Measurements from ENCODE around the gene GNAT2. TPM values are rescaled to one million over a fixed set of nuclear protein-coding genes. Genes with fewer than 3 reads are reported as not detected.

Gene GNAT2
- total RNA-seq, 2 donors from 2014 or later, result not detected

GRCh38 chr1:109637446-109637845, 18.0 kb upstream of the GNAT2 start:
- H3K27me3 Mint-ChIP-seq, result no peaks in the 10 kb centered on the region
- no peak overlapping the region for H3K4me3 Mint-ChIP-seq
- ATAC-seq (no peak), DNase-seq (no peak)
- H3K9me3 ChIP-seq (ENCODE audit: control insufficient read depth, low read length, poor library complexity, severe bottlenecking), result no peaks in the 10 kb centered on the region
- H3K4me1 Mint-ChIP-seq, result peaks cover 17% of the 10 kb centered on the region
- no peak overlapping the region for H3K27ac Mint-ChIP-seq
- H3K36me3 Mint-ChIP-seq (ENCODE audit: low read depth), result no peaks in the 10 kb centered on the region

DNA sequence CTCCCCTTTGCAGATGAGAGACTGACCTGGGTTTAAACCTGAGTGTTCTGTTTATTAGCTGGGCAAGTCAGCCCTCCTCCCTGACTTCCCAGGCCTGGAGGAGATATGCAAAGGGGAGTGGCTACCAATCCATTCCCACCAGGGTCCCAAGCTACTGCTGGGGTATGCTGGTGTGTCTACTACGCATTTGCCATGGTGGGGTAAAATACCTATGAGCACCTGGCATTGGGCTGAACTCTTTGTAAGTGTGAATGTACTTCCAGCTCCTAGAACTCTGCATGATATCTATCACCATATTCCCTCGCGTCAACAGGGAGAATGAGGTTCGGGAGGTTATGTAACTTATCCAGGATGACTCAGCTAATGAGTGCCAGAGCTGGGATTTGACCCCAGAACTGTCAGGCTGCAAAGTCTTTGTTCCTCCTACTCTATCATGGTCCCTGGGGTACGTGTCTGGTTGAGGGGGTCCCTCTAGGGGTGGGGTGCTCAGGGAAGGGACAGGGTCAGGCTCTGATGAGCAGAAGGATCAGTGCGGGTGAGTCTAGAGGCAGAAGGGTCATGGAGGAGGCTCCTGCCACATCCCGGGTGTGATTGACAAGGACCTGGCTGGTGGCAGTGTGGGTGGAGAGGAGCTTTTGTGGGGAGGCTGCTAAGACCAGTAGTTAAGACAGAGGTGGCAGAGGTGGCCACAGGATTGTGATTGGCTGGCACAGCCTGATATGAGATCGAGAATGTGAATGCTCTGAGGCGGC, 17.0 kb upstream of the GNAT2 start:
- ATAC-seq (no peak), DNase-seq (no peak)
- no peak overlapping the region for H3K4me3 Mint-ChIP-seq
- H3K27ac Mint-ChIP-seq, result no peak overlapping the region
- no peaks in the 10 kb centered on the region for H3K9me3 ChIP-seq (ENCODE audit: control insufficient read depth, low read length, poor library complexity, severe bottlenecking)
- H3K36me3 Mint-ChIP-seq (ENCODE audit: low read depth), result no peaks in the 10 kb centered on the region
- H3K4me1 Mint-ChIP-seq, result peaks cover 20% of the 10 kb centered on the region
- no peaks in the 10 kb centered on the region for H3K27me3 Mint-ChIP-seq

- Mint-ChIP-seq H3K27me3 (no peaks in the 10 kb centered on the region), H3K4me1 (peaks cover 20% of the 10 kb centered on the region), H3K4me3 (no peak overlapping the region), H3K27ac (peak overlapping the region; percentile 70), H3K36me3 (ENCODE audit: low read depth) (peaks cover 2% of the 10 kb centered on the region)
- H3K9me3 ChIP-seq (ENCODE audit: control insufficient read depth, low read length, poor library complexity, severe bottlenecking), result no peaks in the 10 kb centered on the region
- no peak for DNase-seq
- no peak for ATAC-seq
Measured at GRCh38 chr1:109635862-109636200, 16.4 kb upstream of the GNAT2 start.

- ATAC-seq (peak; percentile 68), DNase-seq (no peak)
- H3K4me3 Mint-ChIP-seq, result peak overlapping the region; percentile 36
Measured at GRCh38 chr1:109634771-109635750, 15.6 kb upstream of the GNAT2 start.

GRCh38 chr1:109634292-109634691, 14.9 kb upstream of the GNAT2 start:
- H3K9me3 ChIP-seq (ENCODE audit: control insufficient read depth, low read length, poor library complexity, severe bottlenecking), result no peaks in the 10 kb centered on the region
- H3K36me3 Mint-ChIP-seq (ENCODE audit: low read depth), result peaks cover 4% of the 10 kb centered on the region
- DNase-seq, result no peak
- peak; percentile 3 for ATAC-seq
- peak overlapping the region; percentile 21 for H3K4me3 Mint-ChIP-seq
- no peaks in the 10 kb centered on the region for H3K27me3 Mint-ChIP-seq
- H3K4me1 Mint-ChIP-seq, result peaks cover 16% of the 10 kb centered on the region
- peak overlapping the region; percentile 70 for H3K27ac Mint-ChIP-seq

More at GRCh38 chr1:109634771-109635750, 15.6 kb upstream of the GNAT2 start:
- Mint-ChIP-seq H3K27ac (peak overlapping the region; percentile 70), H3K4me1 (peaks cover 17% of the 10 kb centered on the region), H3K27me3 (no peaks in the 10 kb centered on the region), H3K36me3 (ENCODE audit: low read depth) (peaks cover 2% of the 10 kb centered on the region)
- H3K9me3 ChIP-seq (ENCODE audit: control insufficient read depth, low read length, poor library complexity, severe bottlenecking), result no peaks in the 10 kb centered on the region

- no peak for DNase-seq
- H3K9me3 ChIP-seq (ENCODE audit: control insufficient read depth, low read length, poor library complexity, severe bottlenecking), result no peaks in the 10 kb centered on the region
- H3K4me3 Mint-ChIP-seq, result no peak overlapping the region
- H3K4me1 Mint-ChIP-seq, result peaks cover 16% of the 10 kb centered on the region
- ATAC-seq, result no peak
- peaks cover 6% of the 10 kb centered on the region for H3K36me3 Mint-ChIP-seq (ENCODE audit: low read depth)
- H3K27me3 Mint-ChIP-seq, result no peaks in the 10 kb centered on the region
- no peak overlapping the region for H3K27ac Mint-ChIP-seq
Measured at GRCh38 chr1:109632671-109633346, 13.4 kb upstream of the GNAT2 start.

- Mint-ChIP-seq H3K27ac (peak overlapping the region; percentile 63), H3K4me1 (peaks cover 17% of the 10 kb centered on the region), H3K36me3 (ENCODE audit: low read depth) (peaks cover 6% of the 10 kb centered on the region), H3K4me3 (no peak overlapping the region), H3K27me3 (no peaks in the 10 kb centered on the region)
- no peak for DNase-seq
- H3K9me3 ChIP-seq (ENCODE audit: control insufficient read depth, low read length, poor library complexity, severe bottlenecking), result no peaks in the 10 kb centered on the region
- no peak for ATAC-seq
Measured at GRCh38 chr1:109631513-109632505, 12.4 kb upstream of the GNAT2 start.

DNA sequence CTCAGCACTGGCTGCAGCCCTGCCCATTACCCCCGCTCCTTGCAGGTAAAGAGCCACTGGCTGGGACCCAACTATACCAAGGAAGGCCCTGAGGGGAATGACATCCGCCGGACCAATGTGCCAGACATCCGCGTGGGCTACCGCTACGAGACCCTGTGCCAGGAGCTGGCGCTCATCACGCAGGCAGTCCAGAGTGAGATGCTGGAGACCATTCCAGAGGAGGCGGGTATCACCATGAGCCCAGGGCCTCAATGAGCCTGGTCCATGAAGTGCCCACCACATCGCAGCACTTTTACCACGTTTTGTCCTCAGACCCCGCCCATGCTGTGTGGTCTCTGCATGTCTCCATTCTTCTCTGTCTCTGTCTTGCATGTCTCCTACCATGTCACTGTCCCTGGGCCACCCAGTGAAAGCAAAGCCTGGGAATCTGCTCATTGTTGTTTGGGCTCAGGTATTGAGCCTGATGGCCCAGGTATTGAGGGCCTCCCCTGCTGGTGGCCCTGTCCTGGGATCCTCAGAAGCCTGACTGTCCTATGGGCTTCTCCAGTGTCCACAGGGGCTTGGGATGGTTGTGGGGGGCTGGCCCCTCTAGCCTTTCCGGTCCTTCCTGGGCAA, 11.6 kb upstream of the GNAT2 start:
- no peak for DNase-seq
- ATAC-seq, result no peak
- peaks cover 18% of the 10 kb centered on the region for H3K4me1 Mint-ChIP-seq
- H3K4me3 Mint-ChIP-seq, result no peak overlapping the region
- H3K27ac Mint-ChIP-seq, result peak overlapping the region; percentile 63
- H3K36me3 Mint-ChIP-seq (ENCODE audit: low read depth), result peaks cover 6% of the 10 kb centered on the region
- H3K9me3 ChIP-seq (ENCODE audit: control insufficient read depth, low read length, poor library complexity, severe bottlenecking), result no peaks in the 10 kb centered on the region
- no peaks in the 10 kb centered on the region for H3K27me3 Mint-ChIP-seq

DNA sequence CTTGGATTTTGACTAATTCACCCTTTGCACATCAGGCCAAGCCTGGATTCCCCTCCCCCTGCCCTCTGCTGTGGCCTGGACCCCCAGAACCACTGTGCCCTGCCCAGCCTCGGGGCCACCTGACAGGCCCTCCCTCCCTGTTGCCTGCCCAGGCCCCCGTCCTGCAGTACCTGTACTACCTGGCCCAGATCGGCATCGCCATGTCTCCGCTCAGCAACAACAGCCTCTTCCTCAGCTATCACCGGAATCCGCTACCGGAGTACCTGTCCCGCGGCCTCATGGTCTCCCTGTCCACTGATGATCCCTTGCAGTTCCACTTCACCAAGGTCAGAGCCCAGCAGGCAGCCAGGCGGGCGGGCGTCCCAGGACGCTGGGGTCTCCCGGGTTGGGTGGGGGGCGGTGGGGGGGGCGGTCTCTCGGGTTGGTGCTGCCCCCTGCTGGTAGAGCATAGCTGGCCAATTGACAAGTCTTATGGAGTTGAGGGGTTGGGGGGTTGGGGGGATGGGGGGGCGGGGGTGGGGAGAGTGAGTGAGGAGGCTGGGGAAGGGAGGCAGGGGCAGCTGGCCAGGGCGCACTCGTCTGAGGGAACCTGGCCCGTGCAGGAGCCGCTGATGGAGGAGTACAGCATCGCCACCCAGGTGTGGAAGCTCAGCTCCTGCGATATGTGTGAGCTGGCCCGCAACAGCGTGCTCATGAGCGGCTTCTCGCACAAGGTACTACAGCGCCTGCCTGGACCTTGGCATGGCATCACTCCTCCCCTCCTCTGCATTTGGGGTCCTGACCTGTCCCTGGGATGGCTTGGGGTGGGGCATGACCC, 10.9 kb upstream of the GNAT2 start:
- Mint-ChIP-seq H3K4me1 (peaks cover 23% of the 10 kb centered on the region), H3K27ac (peak overlapping the region; percentile 85), H3K36me3 (ENCODE audit: low read depth) (peaks cover 6% of the 10 kb centered on the region), H3K27me3 (no peaks in the 10 kb centered on the region), H3K4me3 (no peak overlapping the region)
- no peaks in the 10 kb centered on the region for H3K9me3 ChIP-seq (ENCODE audit: control insufficient read depth, low read length, poor library complexity, severe bottlenecking)
- ATAC-seq, result no peak
- DNase-seq, result no peak

DNA sequence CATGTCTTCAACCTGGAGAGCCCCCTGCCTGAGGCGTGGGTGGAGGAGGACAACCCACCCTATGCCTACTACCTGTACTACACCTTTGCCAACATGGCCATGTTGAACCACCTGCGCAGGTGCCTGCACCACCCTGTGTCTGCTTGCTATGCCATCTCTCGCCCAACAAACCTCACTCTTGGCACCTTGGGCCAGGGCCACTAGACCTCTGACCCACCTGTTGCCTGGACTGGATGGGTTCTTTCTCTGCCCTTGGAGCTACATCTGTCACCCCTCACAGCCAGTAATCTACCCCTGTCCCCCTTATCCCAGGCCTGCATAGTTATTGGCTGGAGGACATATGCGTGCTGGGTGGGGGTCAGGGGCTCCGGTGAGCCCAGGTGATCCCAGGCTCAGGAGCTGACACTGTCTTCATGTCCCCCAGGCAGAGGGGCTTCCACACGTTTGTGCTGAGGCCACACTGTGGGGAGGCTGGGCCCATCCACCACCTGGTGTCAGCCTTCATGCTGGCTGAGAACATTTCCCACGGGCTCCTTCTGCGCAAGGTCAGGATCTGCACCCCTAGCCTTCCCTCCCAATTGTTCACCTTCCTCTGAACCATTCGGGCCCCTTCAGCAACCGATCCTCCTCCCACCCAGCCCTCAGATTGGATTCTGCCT, 10.1 kb upstream of the GNAT2 start:
- Mint-ChIP-seq H3K36me3 (ENCODE audit: low read depth) (peaks cover 6% of the 10 kb centered on the region), H3K4me1 (peaks cover 21% of the 10 kb centered on the region), H3K4me3 (peak overlapping the region; percentile 7), H3K27me3 (no peaks in the 10 kb centered on the region), H3K27ac (peak overlapping the region; percentile 85)
- ATAC-seq (no peak), DNase-seq (no peak)
- no peaks in the 10 kb centered on the region for H3K9me3 ChIP-seq (ENCODE audit: control insufficient read depth, low read length, poor library complexity, severe bottlenecking)
